H1 (cell line): ENCODE data around the gene TSC22D1. TPM values are rescaled to one million over a fixed set of nuclear protein-coding genes. Genes with fewer than 3 reads are reported as not detected.

Source experiments
- BCL11A ChIP-seq, 2 experiments: IDR thresholded peaks; one replicate each; pipeline ENCODE4 v1.6.1; 2011; ENCODE audit warnings: low read depth in 2 of 2, low read length in 2 of 2, mild to moderate bottlenecking in 2 of 2
- POU5F1 ChIP-seq: IDR thresholded peaks from 2 replicates; pipeline ENCODE4 v1.6.1; 2011; ENCODE audit warnings: low read depth, mild to moderate bottlenecking, low read length, moderate library complexity
- polyA plus RNA-seq, 7 experiments: library from polyadenylated mRNA; depleted of rRNA in 3 of 7; stranded (reverse) in 5 of 7; unstranded in 2 of 7; fragments of >200 nt in 5 of 7; fragments of 200-250 nt in 2 of 7; gene quantifications; 1 replicate in 5 of 7; 2 replicates in 1 of 7; 4 replicates in 1 of 7; pipeline versions ENCODE4 v1.2.1 to v1.2.3, GENCODE V29; 2011 to 2013; ENCODE audit warnings: missing spikeins in 2 of 7, mixed read lengths in 2 of 7
- total RNA-seq: library from RNA; stranded (reverse); fragmentation: NEBNext Ultra II Directional; extraction: Animal tissue kit (Norgen Biotek cat#: 25700); gene quantifications from 2 replicates; pipeline ENCODE4 v1.2.1, GENCODE V29; 2021
- TF ChIP-seq, protein P1 (sequence below): fragments of 300-600 bp; sonication (generic); IDR thresholded peaks from 2 replicates; pipeline ENCODE4 v1.7.1; 2012; ENCODE audit warnings: low read length, moderate library complexity, mild to moderate bottlenecking, inconsistent platforms; ENCODE audit not compliant: insufficient replicate concordance

Gene TSC22D1
- total and polyA plus RNA-seq, 2 of the 8 experiments (the other 6 are each of a cell fraction or from before 2014, with no cell fraction given): 52.6 to 80.9 TPM

DNA sequence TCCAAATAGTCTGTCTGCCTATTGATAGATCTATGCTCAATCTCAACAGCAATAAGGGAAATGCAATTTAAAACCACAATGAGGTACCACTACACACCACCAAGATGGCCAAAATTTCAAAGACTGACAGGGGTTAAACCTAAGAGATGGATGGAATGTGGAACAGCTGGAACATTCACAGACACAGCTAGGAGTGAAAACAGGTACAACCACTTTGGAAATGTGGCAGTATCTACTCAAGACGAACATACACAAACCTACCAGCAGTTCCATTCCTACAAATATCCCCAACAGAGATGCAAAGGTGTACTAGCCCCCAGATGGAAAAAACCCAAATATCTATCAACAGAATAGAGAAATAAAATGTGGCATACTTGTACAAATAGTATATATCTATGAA, 86.4 kb downstream of the TSC22D1 start (continued):
- TF ChIP-seq, protein P1, sequence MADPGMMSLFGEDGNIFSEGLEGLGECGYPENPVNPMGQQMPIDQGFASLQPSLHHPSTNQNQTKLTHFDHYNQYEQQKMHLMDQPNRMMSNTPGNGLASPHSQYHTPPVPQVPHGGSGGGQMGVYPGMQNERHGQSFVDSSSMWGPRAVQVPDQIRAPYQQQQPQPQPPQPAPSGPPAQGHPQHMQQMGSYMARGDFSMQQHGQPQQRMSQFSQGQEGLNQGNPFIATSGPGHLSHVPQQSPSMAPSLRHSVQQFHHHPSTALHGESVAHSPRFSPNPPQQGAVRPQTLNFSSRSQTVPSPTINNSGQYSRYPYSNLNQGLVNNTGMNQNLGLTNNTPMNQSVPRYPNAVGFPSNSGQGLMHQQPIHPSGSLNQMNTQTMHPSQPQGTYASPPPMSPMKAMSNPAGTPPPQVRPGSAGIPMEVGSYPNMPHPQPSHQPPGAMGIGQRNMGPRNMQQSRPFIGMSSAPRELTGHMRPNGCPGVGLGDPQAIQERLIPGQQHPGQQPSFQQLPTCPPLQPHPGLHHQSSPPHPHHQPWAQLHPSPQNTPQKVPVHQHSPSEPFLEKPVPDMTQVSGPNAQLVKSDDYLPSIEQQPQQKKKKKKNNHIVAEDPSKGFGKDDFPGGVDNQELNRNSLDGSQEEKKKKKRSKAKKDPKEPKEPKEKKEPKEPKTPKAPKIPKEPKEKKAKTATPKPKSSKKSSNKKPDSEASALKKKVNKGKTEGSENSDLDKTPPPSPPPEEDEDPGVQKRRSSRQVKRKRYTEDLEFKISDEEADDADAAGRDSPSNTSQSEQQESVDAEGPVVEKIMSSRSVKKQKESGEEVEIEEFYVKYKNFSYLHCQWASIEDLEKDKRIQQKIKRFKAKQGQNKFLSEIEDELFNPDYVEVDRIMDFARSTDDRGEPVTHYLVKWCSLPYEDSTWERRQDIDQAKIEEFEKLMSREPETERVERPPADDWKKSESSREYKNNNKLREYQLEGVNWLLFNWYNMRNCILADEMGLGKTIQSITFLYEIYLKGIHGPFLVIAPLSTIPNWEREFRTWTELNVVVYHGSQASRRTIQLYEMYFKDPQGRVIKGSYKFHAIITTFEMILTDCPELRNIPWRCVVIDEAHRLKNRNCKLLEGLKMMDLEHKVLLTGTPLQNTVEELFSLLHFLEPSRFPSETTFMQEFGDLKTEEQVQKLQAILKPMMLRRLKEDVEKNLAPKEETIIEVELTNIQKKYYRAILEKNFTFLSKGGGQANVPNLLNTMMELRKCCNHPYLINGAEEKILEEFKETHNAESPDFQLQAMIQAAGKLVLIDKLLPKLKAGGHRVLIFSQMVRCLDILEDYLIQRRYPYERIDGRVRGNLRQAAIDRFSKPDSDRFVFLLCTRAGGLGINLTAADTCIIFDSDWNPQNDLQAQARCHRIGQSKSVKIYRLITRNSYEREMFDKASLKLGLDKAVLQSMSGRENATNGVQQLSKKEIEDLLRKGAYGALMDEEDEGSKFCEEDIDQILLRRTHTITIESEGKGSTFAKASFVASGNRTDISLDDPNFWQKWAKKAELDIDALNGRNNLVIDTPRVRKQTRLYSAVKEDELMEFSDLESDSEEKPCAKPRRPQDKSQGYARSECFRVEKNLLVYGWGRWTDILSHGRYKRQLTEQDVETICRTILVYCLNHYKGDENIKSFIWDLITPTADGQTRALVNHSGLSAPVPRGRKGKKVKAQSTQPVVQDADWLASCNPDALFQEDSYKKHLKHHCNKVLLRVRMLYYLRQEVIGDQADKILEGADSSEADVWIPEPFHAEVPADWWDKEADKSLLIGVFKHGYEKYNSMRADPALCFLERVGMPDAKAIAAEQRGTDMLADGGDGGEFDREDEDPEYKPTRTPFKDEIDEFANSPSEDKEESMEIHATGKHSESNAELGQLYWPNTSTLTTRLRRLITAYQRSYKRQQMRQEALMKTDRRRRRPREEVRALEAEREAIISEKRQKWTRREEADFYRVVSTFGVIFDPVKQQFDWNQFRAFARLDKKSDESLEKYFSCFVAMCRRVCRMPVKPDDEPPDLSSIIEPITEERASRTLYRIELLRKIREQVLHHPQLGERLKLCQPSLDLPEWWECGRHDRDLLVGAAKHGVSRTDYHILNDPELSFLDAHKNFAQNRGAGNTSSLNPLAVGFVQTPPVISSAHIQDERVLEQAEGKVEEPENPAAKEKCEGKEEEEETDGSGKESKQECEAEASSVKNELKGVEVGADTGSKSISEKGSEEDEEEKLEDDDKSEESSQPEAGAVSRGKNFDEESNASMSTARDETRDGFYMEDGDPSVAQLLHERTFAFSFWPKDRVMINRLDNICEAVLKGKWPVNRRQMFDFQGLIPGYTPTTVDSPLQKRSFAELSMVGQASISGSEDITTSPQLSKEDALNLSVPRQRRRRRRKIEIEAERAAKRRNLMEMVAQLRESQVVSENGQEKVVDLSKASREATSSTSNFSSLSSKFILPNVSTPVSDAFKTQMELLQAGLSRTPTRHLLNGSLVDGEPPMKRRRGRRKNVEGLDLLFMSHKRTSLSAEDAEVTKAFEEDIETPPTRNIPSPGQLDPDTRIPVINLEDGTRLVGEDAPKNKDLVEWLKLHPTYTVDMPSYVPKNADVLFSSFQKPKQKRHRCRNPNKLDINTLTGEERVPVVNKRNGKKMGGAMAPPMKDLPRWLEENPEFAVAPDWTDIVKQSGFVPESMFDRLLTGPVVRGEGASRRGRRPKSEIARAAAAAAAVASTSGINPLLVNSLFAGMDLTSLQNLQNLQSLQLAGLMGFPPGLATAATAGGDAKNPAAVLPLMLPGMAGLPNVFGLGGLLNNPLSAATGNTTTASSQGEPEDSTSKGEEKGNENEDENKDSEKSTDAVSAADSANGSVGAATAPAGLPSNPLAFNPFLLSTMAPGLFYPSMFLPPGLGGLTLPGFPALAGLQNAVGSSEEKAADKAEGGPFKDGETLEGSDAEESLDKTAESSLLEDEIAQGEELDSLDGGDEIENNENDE: no peak
- no peak for TF ChIP-seq BCL11A (IDR thresholded peaks at IDR 0.05; ENCODE audit: low read depth in 2 of 2, low read length in 2 of 2)
- TF ChIP-seq POU5F1: no peak
